SU-DHL-6 (cell line): ENCODE data around the gene LCE3B.

ENCODE experiments used
- EZH2phosphoT487 ChIP-seq: fragments of 200-600 bp; sonication (generic), shearing (Covaris generic); conservative IDR thresholded peaks from 2 replicates; pipeline ENCODE4 v1.6.1; 2018; ENCODE audit warnings: mild to moderate bottlenecking, antibody characterized with exemption, low read length, moderate library complexity, mixed read lengths
- TF ChIP-seq, protein P1 (sequence below): fragments of 200-600 bp; sonication (generic); IDR thresholded peaks from one replicate; pipeline ENCODE4 v1.5.1; 2017; ENCODE audit warnings: antibody characterized with exemption, mild to moderate bottlenecking, low read length, moderate library complexity; ENCODE audit not compliant: insufficient read depth, poor library complexity, severe bottlenecking

GRCh38 chr1:152577168-152577567 is 36.4 kb upstream of the LCE3B start:
- TF ChIP-seq, protein P1, sequence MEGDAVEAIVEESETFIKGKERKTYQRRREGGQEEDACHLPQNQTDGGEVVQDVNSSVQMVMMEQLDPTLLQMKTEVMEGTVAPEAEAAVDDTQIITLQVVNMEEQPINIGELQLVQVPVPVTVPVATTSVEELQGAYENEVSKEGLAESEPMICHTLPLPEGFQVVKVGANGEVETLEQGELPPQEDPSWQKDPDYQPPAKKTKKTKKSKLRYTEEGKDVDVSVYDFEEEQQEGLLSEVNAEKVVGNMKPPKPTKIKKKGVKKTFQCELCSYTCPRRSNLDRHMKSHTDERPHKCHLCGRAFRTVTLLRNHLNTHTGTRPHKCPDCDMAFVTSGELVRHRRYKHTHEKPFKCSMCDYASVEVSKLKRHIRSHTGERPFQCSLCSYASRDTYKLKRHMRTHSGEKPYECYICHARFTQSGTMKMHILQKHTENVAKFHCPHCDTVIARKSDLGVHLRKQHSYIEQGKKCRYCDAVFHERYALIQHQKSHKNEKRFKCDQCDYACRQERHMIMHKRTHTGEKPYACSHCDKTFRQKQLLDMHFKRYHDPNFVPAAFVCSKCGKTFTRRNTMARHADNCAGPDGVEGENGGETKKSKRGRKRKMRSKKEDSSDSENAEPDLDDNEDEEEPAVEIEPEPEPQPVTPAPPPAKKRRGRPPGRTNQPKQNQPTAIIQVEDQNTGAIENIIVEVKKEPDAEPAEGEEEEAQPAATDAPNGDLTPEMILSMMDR: no peak
- no peak for TF ChIP-seq EZH2phosphoT487
